CD4-positive, alpha-beta T cell (primary cell): ENCODE results near the gene SLC2A2. TPM values are rescaled to one million over a fixed set of nuclear protein-coding genes. Genes with fewer than 3 reads are reported as not detected.

Source experiments
- ATAC-seq: fragments of 200-7000 bp; cut with Tn5 transposase; one replicate; pipeline ENCODE4 v1.10.0; 2022; ENCODE audit warnings: mild to moderate bottlenecking; ENCODE audit not compliant: poor library complexity
- CTCF ChIA-PET: fragments of 350-600 bp; sonication (Branson Sonifier 250); formaldehyde crosslinking; loops from one replicate; lab custom pipeline; 2021; ENCODE audit warnings: antibody characterized with exemption, inconsistent platforms; lab: Charles Lee
- POLR2A ChIA-PET: fragments of 350-600 bp; sonication (Branson Sonifier 250); formaldehyde crosslinking; loops from one replicate; lab custom pipeline; 2021; ENCODE audit warnings: antibody characterized with exemption, inconsistent platforms; lab: Charles Lee
- DNase-seq, 14 experiments: peaks; one replicate each; pipeline ENCODE4 v3.0.0-alpha.2; 2013 to 2020; ENCODE audit warnings: mixed read lengths in 2 of 14
- H3K27ac ChIP-seq, 2 donors: one replicate each; pipeline versions ENCODE4 v1.5.1 to v1.7.0; 2013; ENCODE audit warnings: low read length in 2 of 2, low read depth in 1 of 2, mild to moderate bottlenecking in 1 of 2
- H3K27me3 ChIP-seq, 2 experiments: 1 replicate in 1 of 2; 2 replicates in 1 of 2; pipeline versions ENCODE4 v1.6.1 to v1.7.0; 2013; ENCODE audit warnings: low read length in 2 of 2, control low read depth in 1 of 2, mild to moderate bottlenecking in 1 of 2, moderate library complexity in 1 of 2; ENCODE audit not compliant: insufficient read depth in 2 of 2, control insufficient read depth in 1 of 2
- H3K36me3 ChIP-seq: one replicate; pipeline ENCODE4 v1.6.1; 2013; ENCODE audit warnings: low read length, control low read depth; ENCODE audit not compliant: insufficient read depth
- H3K4me1 ChIP-seq: one replicate; pipeline ENCODE4 v1.6.1; 2013; ENCODE audit warnings: low read length, control low read depth; ENCODE audit not compliant: insufficient read depth
- H3K4me3 ChIP-seq: one replicate; pipeline ENCODE4 v1.5.1; 2013; ENCODE audit warnings: mild to moderate bottlenecking, low read length, moderate library complexity
- H3K9me3 ChIP-seq, 2 experiments: 1 replicate in 1 of 2; 2 replicates in 1 of 2; pipeline versions ENCODE4 v1.6.1 to v1.7.0; 2013; ENCODE audit warnings: low read length in 2 of 2, mild to moderate bottlenecking in 2 of 2, control low read depth in 1 of 2, moderate library complexity in 1 of 2; ENCODE audit not compliant: control insufficient read depth in 1 of 2, insufficient read depth in 1 of 2
- H3K27ac Mint-ChIP-seq: one replicate; pipeline ENCODE4 v1.8.0; 2020; ENCODE audit warnings: mixed read lengths
- H3K27me3 Mint-ChIP-seq: one replicate; pipeline ENCODE4 v1.8.0; 2021; ENCODE audit warnings: mixed read lengths
- H3K36me3 Mint-ChIP-seq: one replicate; pipeline ENCODE4 v1.8.0; 2021; ENCODE audit warnings: low read depth, mixed read lengths
- H3K4me1 Mint-ChIP-seq: one replicate; pipeline ENCODE4 v1.8.0; 2021; ENCODE audit warnings: low read depth, mixed read lengths
- H3K4me3 Mint-ChIP-seq: one replicate; pipeline ENCODE4 v1.8.0; 2020; ENCODE audit warnings: mild to moderate bottlenecking, mixed read lengths
- H3K9me3 Mint-ChIP-seq: one replicate; pipeline ENCODE4 v1.8.0; 2020; ENCODE audit warnings: mixed read lengths
- CTCF ChIP-seq: fragments of 200-600 bp; IDR thresholded peaks from one replicate; pipeline ENCODE4 v1.8.0; 2022; ENCODE audit warnings: antibody characterized with exemption, mild to moderate bottlenecking
- intact Hi-C, 2 experiments: fragments of 100-400 bp; cut with DNase I in 1 of 2; cut with micrococcal nuclease in 1 of 2; formaldehyde crosslinking; loops; one replicate each; pipeline versions ENCODE4 v1.15.1 to v1.9.0; 2023 to 2025; cut with DNase I, micrococcal nuclease
- total RNA-seq, 174 experiments: library from RNA in 2 of 174; stranded (reverse) in 2 of 174; gene quantifications; one replicate each; pipeline ENCODE4 v1.2.3 and lab custom pipeline; 2021 to 2026

Gene SLC2A2
- total RNA-seq, 2 experiments from 2014 or later, result not detected

GRCh38 chr3:170988378-170988777 lies 38.1 kb downstream of the SLC2A2 start:
- H3K4me3 ChIP-seq, result no peak overlapping the region
- no peak for DNase-seq
- no peak overlapping the region for H3K27ac ChIP-seq
- Mint-ChIP-seq H3K4me1 (no peaks in the 10 kb centered on the region), H3K9me3 (no peaks in the 10 kb centered on the region), H3K27ac (no peak overlapping the region), H3K36me3 (no peaks in the 10 kb centered on the region), H3K27me3 (peaks cover 40% of the 10 kb centered on the region), H3K4me3 (no peak overlapping the region)
- ChIA-PET POLR2A (no interaction called here), CTCF (no interaction called here)
- intact Hi-C loops, result no loop called here
- no peak for ATAC-seq
- no peaks in the 10 kb centered on the region for H3K4me1 ChIP-seq
- H3K9me3 ChIP-seq, result no peaks in the 10 kb centered on the region
- no peaks in the 10 kb centered on the region for H3K36me3 ChIP-seq
- peaks cover 4 to 9% of the 10 kb centered on the region in 2 experiments for H3K27me3 ChIP-seq
- no peak for TF ChIP-seq CTCF

- H3K9me3 ChIP-seq, result no peaks in the 10 kb centered on the region
- no peak overlapping the region for H3K4me3 ChIP-seq
- ATAC-seq (no peak), DNase-seq (no peak)
- CTCF ChIA-PET, result no interaction called here
- H3K27me3 Mint-ChIP-seq, result peaks cover 36% of the 10 kb centered on the region
- no peaks in the 10 kb centered on the region for H3K36me3 Mint-ChIP-seq
- no peak overlapping the region for H3K27ac ChIP-seq
- no peak for TF ChIP-seq CTCF
- POLR2A ChIA-PET, result no interaction called here
- peaks cover 4 to 9% of the 10 kb centered on the region in 2 experiments for H3K27me3 ChIP-seq
- H3K4me3 Mint-ChIP-seq, result no peak overlapping the region
- H3K9me3 Mint-ChIP-seq, result no peaks in the 10 kb centered on the region
- intact Hi-C loops, result no loop called here
- no peaks in the 10 kb centered on the region for H3K4me1 ChIP-seq
- no peaks in the 10 kb centered on the region for H3K4me1 Mint-ChIP-seq
- no peaks in the 10 kb centered on the region for H3K36me3 ChIP-seq
- H3K27ac Mint-ChIP-seq, result no peak overlapping the region
Observed at GRCh38 chr3:170985304-170985703, 41.2 kb downstream of the SLC2A2 start.

GRCh38 chr3:170982733-170983132 lies 43.8 kb downstream of the SLC2A2 start:
- POLR2A ChIA-PET, result no interaction called here
- H3K9me3 ChIP-seq, result no peaks in the 10 kb centered on the region
- Mint-ChIP-seq H3K27ac (no peak overlapping the region), H3K4me3 (no peak overlapping the region), H3K36me3 (no peaks in the 10 kb centered on the region), H3K4me1 (no peaks in the 10 kb centered on the region), H3K27me3 (peaks cover 32% of the 10 kb centered on the region), H3K9me3 (no peaks in the 10 kb centered on the region)
- no peaks in the 10 kb centered on the region for H3K36me3 ChIP-seq
- H3K27me3 ChIP-seq, result peaks cover 0 to 4% of the 10 kb centered on the region in 2 experiments
- no peak for TF ChIP-seq CTCF
- H3K4me3 ChIP-seq, result no peak overlapping the region
- DNase-seq, result no peak
- intact Hi-C loops, result no loop called here
- H3K27ac ChIP-seq, result no peak overlapping the region
- H3K4me1 ChIP-seq, result no peaks in the 10 kb centered on the region
- ATAC-seq, result no peak
- CTCF ChIA-PET, result no interaction called here
